Lower leg skin (tissue), 4 donors: ENCODE results near the gene TUBG2. TPM values are rescaled to one million over a fixed set of nuclear protein-coding genes. Genes with fewer than 3 reads are reported as not detected.

ENCODE experiments used
- DNase-seq, 2 donors: peaks; one replicate each; pipeline ENCODE4 v3.0.0-alpha.2; 2019; ENCODE audit warnings: low spot score in 2 of 2
- H3K4me3 ChIP-seq: fragments of 200-600 bp; sonication (generic); 2 replicates; pipeline ENCODE4 v1.5.1; 2017; ENCODE audit warnings: mild to moderate bottlenecking, low read depth; ENCODE audit not compliant: poor library complexity, severe bottlenecking
- CTCF ChIP-seq, 3 donors: fragments of 450-650 bp; IDR thresholded peaks; one replicate each; pipeline ENCODE4 v1.5.1; 2016; ENCODE audit warnings: antibody characterized with exemption in 3 of 3, mild to moderate bottlenecking in 3 of 3, moderate library complexity in 2 of 3
- POLR2A ChIP-seq, 2 donors: fragments of 450-650 bp; IDR thresholded peaks; one replicate each; pipeline ENCODE4 v1.6.1; 2016 to 2017; ENCODE audit warnings: antibody characterized with exemption in 2 of 2, mild to moderate bottlenecking in 1 of 2, moderate library complexity in 1 of 2
- WGBS, 2 donors: methylation state at CpG; one replicate each; pipeline ENCODE4 v1.1.5; 2018; 5-methylcytosine and 5-hydroxymethylcytosine counted together
- intact Hi-C: fragments of 100-400 bp; cut with DNase I; formaldehyde crosslinking; loops from one replicate; pipeline ENCODE4 v1.15.0; 2023; ENCODE audit warnings: low total_unique reads
- total RNA-seq, 4 donors: library from RNA; depleted of rRNA; stranded (reverse); fragments of >200 nt; gene quantifications; one replicate each; pipeline ENCODE4 v1.1.0, GENCODE V29; 2016

Gene TUBG2
- total RNA-seq, 4 donors from 2014 or later = 10.6 to 19.3 (median 13.7) TPM

GRCh38 chr17:42679492-42680330 is 20.6 kb downstream of the TUBG2 start:
- TF ChIP-seq CTCF (IDR thresholded peaks at IDR 0.05) = peak in 1 of 3 donors; percentile 66
- TF ChIP-seq POLR2A (IDR thresholded peaks at IDR 0.05) = no peak
- no peak overlapping the region for H3K4me3 ChIP-seq
- peak; percentile 54 to 95 for DNase-seq
- 6 to 12% methylated on average over 51 to 71 of the region's 78 CpGs for WGBS, 2 donors
- intact Hi-C loops = loop anchor here (10.0 kb wide), 1 partner anchor 105 kb away; the partner anchor contains the start of gene PSMC3IP

- DNase-seq = no peak
- intact Hi-C loops = loop anchor here (10.0 kb wide), 1 partner anchor 106 kb away; the partner anchor contains the start of gene PSMC3IP
- no peak overlapping the region for H3K4me3 ChIP-seq
- TF ChIP-seq CTCF (IDR thresholded peaks at IDR 0.05) (no peak), POLR2A (IDR thresholded peaks at IDR 0.05) (no peak)
- WGBS, 2 donors = 59 to 68% methylated on average over 16 to 20 of the region's 20 CpGs
Measured at GRCh38 chr17:42680331-42680808, 21.3 kb downstream of the TUBG2 start.

- peak in 1 of 2 donors; percentile 93 for DNase-seq
- no peak for TF ChIP-seq POLR2A (IDR thresholded peaks at IDR 0.05)
- TF ChIP-seq CTCF (IDR thresholded peaks at IDR 0.05) = no peak
- no peak within 1 kb of the TSS for H3K4me3 ChIP-seq
- WGBS, 2 donors = 10 to 12% methylated on average over 22 of the region's 22 CpGs
- intact Hi-C loops = loop anchor here (10.0 kb wide), 1 partner anchor 107 kb away; the partner anchor contains the start of gene PSMC3IP
Measured at GRCh38 chr17:42681976-42682721, 23.1 kb downstream of the TUBG2 start, which contains the start of gene CNTNAP1. TSS of gene CNTNAP1 (plus strand) at chr17:42682531. CDS start at chr17:42682830, 299 bp downstream.

GRCh38 chr17:42682722-42683403 is 23.8 kb downstream of the TUBG2 start:
- WGBS, 2 donors = 0 to 1% methylated on average over 31 to 33 of the region's 34 CpGs
- no peak overlapping the region for H3K4me3 ChIP-seq
- intact Hi-C loops = loop anchor here (10.0 kb wide), 1 partner anchor 108 kb away; the partner anchor contains the start of gene PSMC3IP
- TF ChIP-seq CTCF (IDR thresholded peaks at IDR 0.05) (no peak), POLR2A (IDR thresholded peaks at IDR 0.05) (no peak)
- peak in 1 of 2 donors; percentile 90 for DNase-seq

GRCh38 chr17:42683407-42684034 is 24.4 kb downstream of the TUBG2 start:
- TF ChIP-seq CTCF (IDR thresholded peaks at IDR 0.05) (no peak), POLR2A (IDR thresholded peaks at IDR 0.05) (no peak)
- WGBS, 2 donors = 9 to 41% methylated on average over 16 to 25 of the region's 25 CpGs
- H3K4me3 ChIP-seq = no peak overlapping the region
- intact Hi-C loops = loop anchor here (10.0 kb wide), 1 partner anchor 109 kb away; the partner anchor contains the start of gene PSMC3IP
- peak in 1 of 2 donors; percentile 87 for DNase-seq
